ENCODE measurements around the gene SYDE1.

SYDE1 gene

DNA sequence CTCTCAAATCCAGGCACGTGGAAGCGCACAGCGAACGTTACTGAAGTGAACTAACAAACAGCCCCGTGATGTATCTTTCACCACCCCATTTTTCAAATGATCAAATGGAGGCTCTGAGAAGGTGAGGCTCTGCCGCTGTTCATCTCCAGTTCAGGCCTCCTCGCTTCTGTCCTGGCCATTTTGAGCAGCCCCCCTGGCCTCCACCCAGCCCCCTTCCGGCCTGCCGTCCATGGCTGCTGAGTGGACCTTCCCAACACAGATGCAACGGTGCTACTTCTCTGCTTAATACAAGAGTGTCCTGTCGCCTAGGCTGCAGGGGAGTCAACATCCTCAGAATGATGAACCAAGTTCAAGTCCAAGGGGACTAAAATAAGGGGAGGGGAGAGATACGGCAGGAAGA, 9.7 kb downstream of the SYDE1 start:
- DNase-seq (ENCODE audit: low read depth, low spot score): no peak
- H3K4me3 ChIP-seq (ENCODE audit: low read length): no peak overlapping the region
- H3K36me3 ChIP-seq (ENCODE audit: control insufficient read depth, insufficient read depth, low read length): peaks cover 50% of the 10 kb centered on the region
- H3K9me3 ChIP-seq (ENCODE audit: control insufficient read depth, insufficient read depth, low read length): no peaks in the 10 kb centered on the region
- no peak overlapping the region for H3K27ac ChIP-seq (ENCODE audit: low read length)
- H3K4me1 ChIP-seq (ENCODE audit: control insufficient read depth, insufficient read depth, low read length): no peaks in the 10 kb centered on the region
- WGBS (ENCODE audit: insufficient coverage, insufficient read length): no CpG with 5 or more reads among the region's 12 CpGs
- H3K27me3 ChIP-seq (ENCODE audit: control insufficient read depth, insufficient read depth, low read length): no peaks in the 10 kb centered on the region

DNA sequence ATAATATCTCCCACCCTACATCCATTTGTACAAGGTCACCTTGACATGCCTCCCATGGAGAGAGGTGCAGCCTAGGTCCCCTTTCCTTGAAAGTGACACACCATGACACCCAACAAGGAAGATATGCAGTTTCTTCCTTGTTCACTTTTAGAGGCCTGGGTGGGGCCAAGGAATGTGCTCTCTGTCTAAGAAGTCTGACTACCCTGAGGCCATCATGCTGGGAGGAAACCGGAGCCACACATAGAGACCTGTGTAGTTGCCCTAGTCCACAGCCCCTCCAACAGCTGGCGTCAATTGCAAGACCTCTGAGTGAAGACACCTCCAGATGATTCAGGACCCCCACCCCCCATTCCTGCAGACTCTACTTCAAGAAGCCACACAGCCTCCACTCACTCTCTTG, 11.0 kb downstream of the SYDE1 start:
- no peaks in the 10 kb centered on the region for H3K9me3 ChIP-seq (ENCODE audit: control insufficient read depth, insufficient read depth, low read length)
- H3K27ac ChIP-seq (ENCODE audit: low read length): no peak overlapping the region
- no CpG with 5 or more reads among the region's 2 CpGs for WGBS (ENCODE audit: insufficient coverage, insufficient read length)
- H3K4me1 ChIP-seq (ENCODE audit: control insufficient read depth, insufficient read depth, low read length): no peaks in the 10 kb centered on the region
- no peak overlapping the region for H3K4me3 ChIP-seq (ENCODE audit: low read length)
- peaks cover 50% of the 10 kb centered on the region for H3K36me3 ChIP-seq (ENCODE audit: control insufficient read depth, insufficient read depth, low read length)
- no peaks in the 10 kb centered on the region for H3K27me3 ChIP-seq (ENCODE audit: control insufficient read depth, insufficient read depth, low read length)
- no peak for DNase-seq (ENCODE audit: low read depth, low spot score)

DNA sequence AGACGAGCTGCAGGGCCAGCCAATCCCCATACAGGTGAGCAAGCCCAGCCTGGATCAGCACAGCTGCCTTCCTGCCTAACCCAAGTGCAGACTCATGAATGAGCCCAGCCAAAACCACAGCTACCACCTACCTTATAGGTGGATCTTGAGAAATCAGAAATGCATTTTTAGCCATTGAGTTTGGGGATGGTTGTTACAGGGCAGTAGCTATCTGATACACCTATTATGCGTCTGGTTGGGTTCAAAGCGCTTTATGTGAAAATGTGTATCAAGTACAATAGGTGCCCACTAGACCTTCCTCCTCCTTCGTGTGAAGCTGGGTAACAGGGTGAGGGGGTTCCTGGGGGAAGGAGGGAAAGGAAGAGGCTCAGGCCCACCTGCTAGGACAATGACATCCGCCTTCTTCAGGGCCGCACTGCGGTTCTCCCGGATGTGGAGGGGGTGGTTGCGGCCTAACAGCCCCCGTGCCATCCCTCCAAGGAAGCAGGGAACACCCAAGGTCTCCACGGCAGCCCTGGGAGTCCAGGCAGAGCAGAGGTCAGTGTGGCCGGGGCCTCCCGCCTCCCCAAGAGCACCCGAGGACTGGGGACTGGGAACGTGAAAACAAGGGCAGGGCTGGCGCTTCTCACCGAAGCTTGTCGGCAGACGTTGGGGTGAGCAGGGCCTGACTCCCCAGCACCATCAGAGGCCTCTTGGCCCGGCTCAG, 11.7 kb downstream of the SYDE1 start:
- H3K4me1 ChIP-seq (ENCODE audit: control insufficient read depth, insufficient read depth, low read length): no peaks in the 10 kb centered on the region
- no peaks in the 10 kb centered on the region for H3K27me3 ChIP-seq (ENCODE audit: control insufficient read depth, insufficient read depth, low read length)
- H3K27ac ChIP-seq (ENCODE audit: low read length): no peak overlapping the region
- DNase-seq (ENCODE audit: low read depth, low spot score): no peak
- no peak overlapping the region for H3K4me3 ChIP-seq (ENCODE audit: low read length)
- H3K36me3 ChIP-seq (ENCODE audit: control insufficient read depth, insufficient read depth, low read length): peaks cover 46% of the 10 kb centered on the region
- WGBS (ENCODE audit: insufficient coverage, insufficient read length): no CpG with 5 or more reads among the region's 20 CpGs
- H3K9me3 ChIP-seq (ENCODE audit: control insufficient read depth, insufficient read depth, low read length): no peaks in the 10 kb centered on the region

DNA sequence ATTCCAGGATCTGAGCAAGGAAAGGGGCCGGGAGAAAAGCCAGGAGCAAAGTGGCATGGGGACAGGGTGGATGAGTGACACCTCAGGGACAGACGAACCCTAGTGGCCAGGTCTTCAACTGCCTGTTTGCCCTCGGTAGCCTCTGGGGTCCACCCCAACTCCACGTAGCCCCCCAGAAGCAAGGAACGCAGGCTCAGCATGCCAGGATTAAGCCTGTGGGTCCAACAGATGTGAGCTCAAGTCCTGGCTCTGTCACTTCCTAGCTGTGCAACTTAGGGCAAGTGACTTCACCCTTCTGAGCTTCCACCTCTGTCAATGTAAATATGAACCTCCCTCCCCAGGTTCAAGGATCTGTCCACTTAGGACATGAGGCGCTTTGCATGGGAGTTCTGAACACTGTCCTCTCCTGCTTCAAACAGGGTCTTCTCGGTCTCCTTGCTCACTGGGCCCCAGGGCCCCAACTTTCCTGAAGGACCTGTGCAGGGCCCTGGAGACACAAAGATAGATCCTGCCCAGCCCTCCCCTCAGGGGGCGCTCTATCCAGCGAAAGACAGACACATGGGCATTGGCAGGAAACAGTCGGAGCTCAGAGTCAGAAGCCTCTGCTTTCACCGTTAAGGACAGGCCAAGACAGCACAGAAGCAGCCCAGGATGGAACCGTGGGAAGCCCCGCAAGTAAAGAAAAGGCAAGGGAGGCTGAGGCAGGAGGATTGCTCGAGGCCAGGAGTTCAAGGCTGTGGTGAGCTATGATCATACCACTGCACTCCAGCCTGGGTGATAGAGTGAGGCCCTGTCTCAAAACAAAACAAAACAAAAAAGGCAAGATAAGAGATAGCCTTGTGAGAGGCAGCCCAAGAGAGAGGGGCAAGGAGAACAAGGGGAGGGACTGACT, 13.2 kb downstream of the SYDE1 start:
- no peaks in the 10 kb centered on the region for H3K27me3 ChIP-seq (ENCODE audit: control insufficient read depth, insufficient read depth, low read length)
- DNase-seq (ENCODE audit: low read depth, low spot score): no peak
- no peaks in the 10 kb centered on the region; the same call in 1 of the 2 replicates for H3K4me1 ChIP-seq (ENCODE audit: control insufficient read depth, insufficient read depth, low read length)
- peaks cover 40% of the 10 kb centered on the region for H3K36me3 ChIP-seq (ENCODE audit: control insufficient read depth, insufficient read depth, low read length)
- no peak overlapping the region for H3K4me3 ChIP-seq (ENCODE audit: low read length)
- H3K9me3 ChIP-seq (ENCODE audit: control insufficient read depth, insufficient read depth, low read length): no peaks in the 10 kb centered on the region
- WGBS (ENCODE audit: insufficient coverage, insufficient read length): no CpG with 5 or more reads among the region's 14 CpGs
- no peak overlapping the region for H3K27ac ChIP-seq (ENCODE audit: low read length)

DNA sequence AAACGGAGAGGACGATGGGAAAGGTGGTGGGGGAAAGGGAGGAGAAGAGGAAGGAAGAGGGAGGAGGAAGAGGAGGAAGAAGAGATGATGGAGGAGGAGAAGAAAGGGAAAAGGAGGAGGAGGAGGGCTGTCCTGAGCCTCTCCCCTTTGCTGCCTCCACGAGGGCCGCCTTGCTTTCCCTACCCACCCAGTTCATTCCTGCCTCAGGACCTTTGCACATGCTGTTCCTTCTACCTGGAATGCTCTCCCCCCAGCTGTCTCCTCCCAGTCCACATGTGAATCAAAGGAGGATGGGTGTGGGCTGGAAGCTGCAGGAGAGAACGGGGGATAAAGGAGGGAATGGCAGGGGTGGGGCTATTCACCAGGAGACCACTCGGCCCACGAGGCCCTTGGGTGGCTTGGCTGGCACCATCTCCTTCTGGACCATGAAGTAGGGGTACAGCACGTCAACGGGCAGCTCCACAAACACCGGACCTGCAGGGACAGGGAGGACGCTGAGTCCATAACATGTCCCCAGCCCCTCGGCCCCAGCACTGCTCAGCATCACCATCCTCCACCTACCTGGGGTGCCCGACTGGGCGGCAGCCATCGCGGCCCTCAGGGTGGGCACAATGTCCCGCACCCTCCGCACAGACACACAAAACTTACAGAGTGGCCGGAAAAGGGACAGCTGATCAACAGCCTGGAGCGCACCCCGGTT, 15.3 kb downstream of the SYDE1 start:
- 100% methylated on average over 2 of the region's 21 CpGs for WGBS (ENCODE audit: insufficient coverage, insufficient read length)
- peaks cover 27% of the 10 kb centered on the region for H3K36me3 ChIP-seq (ENCODE audit: control insufficient read depth, insufficient read depth, low read length)
- H3K4me3 ChIP-seq (ENCODE audit: low read length): no peak overlapping the region

DNA sequence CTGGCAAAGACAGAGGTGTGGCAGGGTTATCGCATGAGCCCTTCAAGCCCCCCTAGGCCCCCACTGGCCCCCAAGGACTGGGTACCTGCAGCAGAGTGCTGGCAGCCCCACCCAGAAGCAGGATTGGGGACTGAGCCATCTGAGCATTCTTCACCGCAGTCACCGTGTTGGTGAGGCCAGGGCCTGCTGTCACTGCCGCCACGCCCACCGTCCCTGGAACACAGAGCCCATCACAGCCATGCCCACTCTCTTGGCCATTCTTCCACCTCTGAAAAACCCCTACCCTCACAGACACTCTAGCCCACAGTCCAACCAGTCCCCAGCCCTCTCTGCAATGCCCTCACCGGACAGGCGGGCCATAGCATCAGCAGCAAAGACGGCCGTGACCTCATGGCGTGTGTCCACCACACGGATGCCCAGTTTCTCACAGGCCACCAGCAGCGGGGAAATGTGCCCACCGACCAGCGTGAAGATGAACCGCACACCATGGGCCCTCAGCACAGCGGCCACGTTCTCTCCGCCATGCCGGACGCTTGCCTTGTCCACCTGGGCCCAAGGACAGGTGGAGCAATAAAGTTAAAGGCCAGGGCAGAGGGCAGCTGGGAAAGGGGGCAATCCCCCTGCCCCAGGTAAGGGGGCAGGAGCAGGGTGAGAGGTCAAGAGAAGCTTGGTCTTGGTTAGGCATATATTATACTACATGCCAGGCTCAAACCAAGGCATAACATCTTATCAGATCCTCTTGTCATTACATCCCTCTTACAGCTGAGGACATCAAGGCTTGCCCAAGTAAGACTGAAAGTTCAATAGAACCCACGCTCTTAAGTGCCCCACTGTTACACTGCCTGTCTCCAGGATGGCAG, 16.1 kb downstream of the SYDE1 start:
- Histone ChIP-seq H3K9me3 (ENCODE audit: control insufficient read depth, insufficient read depth, low read length) (no peaks in the 10 kb centered on the region), H3K4me1 (ENCODE audit: control insufficient read depth, insufficient read depth, low read length) (no peaks in the 10 kb centered on the region; the same call in 1 of the 2 replicates), H3K36me3 (ENCODE audit: control insufficient read depth, insufficient read depth, low read length) (peaks cover 22% of the 10 kb centered on the region), H3K4me3 (ENCODE audit: low read length) (no peak overlapping the region), H3K27me3 (ENCODE audit: control insufficient read depth, insufficient read depth, low read length) (no peaks in the 10 kb centered on the region), H3K27ac (ENCODE audit: low read length) (no peak overlapping the region)
- WGBS (ENCODE audit: insufficient coverage, insufficient read length): no CpG with 5 or more reads among the region's 22 CpGs
- DNase-seq (ENCODE audit: low read depth, low spot score): no peak

More for the DNA sequence above, 15.3 kb downstream of the SYDE1 start:
- no peak overlapping the region for H3K27ac ChIP-seq (ENCODE audit: low read length)
- H3K27me3 ChIP-seq (ENCODE audit: control insufficient read depth, insufficient read depth, low read length): no peaks in the 10 kb centered on the region
- H3K9me3 ChIP-seq (ENCODE audit: control insufficient read depth, insufficient read depth, low read length): no peaks in the 10 kb centered on the region
- DNase-seq (ENCODE audit: low read depth, low spot score): no peak
- no peaks in the 10 kb centered on the region; the same call in 1 of the 2 replicates for H3K4me1 ChIP-seq (ENCODE audit: control insufficient read depth, insufficient read depth, low read length)

DNA sequence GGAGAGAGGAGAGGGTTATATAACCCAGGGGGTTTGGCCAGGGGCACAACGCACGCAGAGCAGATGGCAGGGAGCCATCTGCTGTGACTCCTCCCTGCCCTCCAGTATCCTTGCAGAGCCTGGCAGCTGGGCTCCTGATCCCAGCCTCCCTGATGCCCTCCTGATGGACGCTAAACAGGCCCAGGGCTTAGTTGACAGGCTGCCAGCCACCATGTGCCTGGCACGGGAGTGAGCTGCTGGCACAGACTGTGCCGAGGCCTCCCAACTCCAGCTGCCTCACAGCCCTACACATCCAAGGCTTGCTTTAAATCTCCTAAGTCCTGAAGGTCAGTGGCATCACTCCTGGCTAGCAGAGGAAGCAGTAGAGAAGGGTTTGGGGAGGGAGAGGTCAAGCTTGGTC, 16.7 kb downstream of the SYDE1 start:
- WGBS (ENCODE audit: insufficient coverage, insufficient read length): no CpG with 5 or more reads among the region's 5 CpGs
- Histone ChIP-seq H3K27ac (ENCODE audit: low read length) (no peak overlapping the region), H3K4me3 (ENCODE audit: low read length) (no peak overlapping the region), H3K36me3 (ENCODE audit: control insufficient read depth, insufficient read depth, low read length) (peaks cover 18% of the 10 kb centered on the region), H3K9me3 (ENCODE audit: control insufficient read depth, insufficient read depth, low read length) (no peaks in the 10 kb centered on the region), H3K4me1 (ENCODE audit: control insufficient read depth, insufficient read depth, low read length) (no peaks in the 10 kb centered on the region; the same call in 1 of the 2 replicates), H3K27me3 (ENCODE audit: control insufficient read depth, insufficient read depth, low read length) (no peaks in the 10 kb centered on the region)
- no peak for DNase-seq (ENCODE audit: low read depth, low spot score)

DNA sequence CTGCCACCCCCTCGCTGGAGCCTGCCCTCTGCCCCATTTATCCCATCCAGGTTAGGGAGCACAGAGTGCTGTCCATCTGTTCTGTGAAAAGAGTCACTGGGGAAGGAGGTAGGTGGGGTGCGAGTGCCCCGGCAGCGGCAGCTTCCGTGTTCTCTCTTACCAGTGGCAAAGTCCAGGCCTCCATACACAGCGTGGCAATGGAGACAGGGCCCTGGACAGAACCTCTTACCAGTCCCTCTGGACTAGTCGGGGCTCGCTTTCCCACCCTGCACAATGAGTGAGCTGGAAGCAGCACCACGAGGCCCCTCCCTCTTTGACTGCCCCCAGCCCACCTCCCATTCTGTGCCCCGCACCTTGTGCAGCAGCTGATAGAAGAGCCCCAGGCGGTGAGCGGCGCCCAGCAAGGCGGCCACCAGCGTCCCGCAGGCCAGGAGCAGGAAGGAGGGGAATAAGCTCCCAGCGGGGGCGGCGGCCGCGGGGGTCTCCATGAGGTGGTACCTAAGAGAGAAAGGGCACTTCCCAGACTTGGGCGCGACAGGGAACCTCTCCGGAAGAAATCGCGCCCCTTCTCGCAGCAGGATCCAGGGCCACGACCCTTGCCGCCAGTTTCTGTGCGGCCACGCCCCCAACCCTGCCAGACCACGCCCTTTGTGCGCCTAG, 17.5 kb downstream of the SYDE1 start:
- H3K9me3 ChIP-seq (ENCODE audit: control insufficient read depth, insufficient read depth, low read length): no peaks in the 10 kb centered on the region
- H3K27ac ChIP-seq (ENCODE audit: low read length): no peak overlapping the region
- peaks cover 12% of the 10 kb centered on the region for H3K36me3 ChIP-seq (ENCODE audit: control insufficient read depth, insufficient read depth, low read length)
- no peaks in the 10 kb centered on the region; the same call in 1 of the 2 replicates for H3K4me1 ChIP-seq (ENCODE audit: control insufficient read depth, insufficient read depth, low read length)
- no CpG with 5 or more reads among the region's 33 CpGs for WGBS (ENCODE audit: insufficient coverage, insufficient read length)
- DNase-seq (ENCODE audit: low read depth, low spot score): no peak
- no peaks in the 10 kb centered on the region for H3K27me3 ChIP-seq (ENCODE audit: control insufficient read depth, insufficient read depth, low read length)
- peak overlapping the region; percentile 76 for H3K4me3 ChIP-seq (ENCODE audit: low read length)

DNA sequence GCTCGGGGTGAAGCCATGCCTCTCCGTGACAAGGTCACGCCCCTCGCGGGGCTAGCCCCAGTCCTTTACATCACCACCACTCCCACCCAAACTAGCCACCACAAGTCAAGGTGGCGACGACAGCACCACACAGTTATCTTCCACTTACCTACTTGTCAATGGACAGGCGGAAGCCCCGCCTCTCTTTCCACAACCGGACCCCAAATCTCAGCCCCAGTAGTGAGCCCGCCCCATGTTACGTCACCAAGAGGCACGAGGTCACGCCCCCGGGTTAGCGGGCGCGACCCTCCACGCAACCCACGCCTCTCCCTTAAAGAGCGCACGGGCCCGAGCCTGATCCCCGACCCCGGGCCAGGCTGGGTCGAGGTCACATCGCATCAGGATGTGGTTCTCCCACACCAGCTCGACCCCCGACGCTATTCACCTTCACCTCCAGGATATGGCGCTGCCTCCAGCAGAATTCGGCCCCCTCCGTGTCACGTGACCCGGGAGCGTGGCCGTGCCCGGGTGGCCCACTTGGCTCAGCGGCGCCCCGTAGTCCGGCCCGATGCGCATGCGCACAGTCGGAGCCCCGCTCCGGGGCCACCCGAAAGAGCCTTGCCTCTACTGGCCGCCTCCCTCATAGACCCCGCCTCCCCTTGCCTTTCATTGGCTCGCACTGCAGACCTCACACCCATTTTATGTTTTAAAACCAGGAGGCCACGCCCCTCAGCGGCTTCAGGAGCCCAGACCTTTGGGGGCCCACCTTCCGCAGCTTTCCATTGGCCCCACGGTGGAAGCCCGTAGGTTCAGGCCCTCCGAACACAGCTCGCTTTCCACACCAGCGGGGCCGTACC, 18.2 kb downstream of the SYDE1 start:
- WGBS (ENCODE audit: insufficient coverage, insufficient read length): no CpG with 5 or more reads among the region's 61 CpGs
- peak; percentile 97 for DNase-seq (ENCODE audit: low read depth, low spot score)

More for the DNA sequence above, 18.2 kb downstream of the SYDE1 start:
- Histone ChIP-seq H3K36me3 (ENCODE audit: control insufficient read depth, insufficient read depth, low read length) (peaks cover 9% of the 10 kb centered on the region), H3K4me1 (ENCODE audit: control insufficient read depth, insufficient read depth, low read length) (no peaks in the 10 kb centered on the region; the same call in 1 of the 2 replicates), H3K4me3 (ENCODE audit: low read length) (peak overlapping the region; percentile 76; the same call in 1 of the 2 replicates), H3K27me3 (ENCODE audit: control insufficient read depth, insufficient read depth, low read length) (no peaks in the 10 kb centered on the region), H3K27ac (ENCODE audit: low read length) (no peak overlapping the region), H3K9me3 (ENCODE audit: control insufficient read depth, insufficient read depth, low read length) (no peaks in the 10 kb centered on the region)

Measured in iPS DF 6.9 (cell line).